ENCODE measurements around the gene COPZ2.
"Not testable (repeated sequence)": the region's sequence is repeated elsewhere in the genome, so short reads cannot be mapped to it uniquely, and the experiment has no call there.

Gene COPZ2

DNA sequence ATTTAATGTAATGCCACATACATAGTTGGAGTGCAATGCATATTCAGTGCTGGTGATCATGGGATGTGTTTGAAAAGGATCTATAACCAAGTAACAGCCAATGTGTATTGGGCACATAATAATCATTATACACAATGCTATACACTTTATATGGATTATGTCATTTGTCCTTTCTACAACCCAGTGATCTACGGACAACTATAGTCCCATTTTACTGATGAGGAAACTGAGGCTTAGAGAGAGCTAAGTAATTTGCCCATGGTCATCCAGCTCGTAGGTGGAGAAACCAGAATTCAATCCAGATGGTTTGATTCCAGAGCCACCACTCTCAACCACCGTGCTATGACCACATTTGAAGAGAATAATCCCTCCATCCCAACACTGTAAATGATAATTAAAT, 27.4 kb downstream of the COPZ2 start:
- DNase-seq: no peak

DNA sequence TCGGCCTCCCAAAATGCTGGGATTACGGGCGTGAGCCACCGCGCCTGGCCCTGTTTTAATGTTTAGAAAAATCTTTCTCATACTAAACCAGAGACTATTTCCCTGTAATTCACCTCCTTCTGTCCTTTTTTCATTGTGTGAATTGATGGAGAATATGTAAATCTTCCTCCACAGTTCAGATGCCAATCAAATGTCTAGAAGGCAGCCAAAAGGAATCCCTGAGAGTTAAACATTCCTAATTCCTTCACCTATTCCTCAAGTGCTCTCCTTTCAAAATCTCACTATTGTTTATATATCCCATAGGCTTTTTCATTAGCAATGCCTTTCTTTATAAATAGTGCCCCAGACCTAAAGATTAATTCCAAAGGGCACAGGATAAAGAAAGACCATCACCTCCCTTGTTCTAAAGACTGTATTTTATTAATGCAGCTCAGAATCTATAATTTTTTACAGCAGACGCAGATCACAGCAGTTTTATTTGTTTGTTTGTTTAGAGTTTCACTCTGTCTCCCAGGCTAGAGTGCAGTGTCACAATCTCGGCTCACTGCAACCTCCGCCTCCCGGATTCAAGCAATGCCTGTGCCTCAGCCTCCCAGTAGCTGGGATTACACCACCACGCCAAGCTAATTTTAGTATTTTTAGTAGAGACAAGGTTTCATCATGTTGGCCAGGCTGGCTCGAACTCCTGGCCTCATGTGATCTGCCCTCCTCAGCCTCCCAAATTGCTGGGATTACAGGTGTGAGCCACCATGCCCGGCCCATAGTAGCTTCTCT, 30.5 kb downstream of the COPZ2 start:
- no peak for DNase-seq

DNA sequence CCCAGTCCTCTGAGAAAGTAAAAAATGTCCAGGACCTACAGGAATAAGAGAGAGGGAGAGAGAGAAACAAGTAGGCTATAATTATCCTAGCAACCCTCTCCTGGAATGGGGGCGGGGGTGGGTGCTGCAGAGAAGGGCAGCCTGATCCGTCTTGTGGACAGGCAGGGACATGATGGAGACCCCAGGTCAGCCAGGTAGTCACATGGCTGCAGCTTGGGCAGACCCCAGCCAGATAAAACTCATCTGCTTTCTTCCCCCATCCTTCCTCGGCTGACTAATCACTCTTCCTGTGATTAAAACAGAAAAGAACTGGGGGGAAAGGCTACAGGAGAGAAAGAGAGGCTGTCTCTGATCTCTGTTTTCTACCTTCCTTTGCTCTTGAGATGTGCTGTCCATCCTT, 32.6 kb downstream of the COPZ2 start:
- no peak for DNase-seq

DNA sequence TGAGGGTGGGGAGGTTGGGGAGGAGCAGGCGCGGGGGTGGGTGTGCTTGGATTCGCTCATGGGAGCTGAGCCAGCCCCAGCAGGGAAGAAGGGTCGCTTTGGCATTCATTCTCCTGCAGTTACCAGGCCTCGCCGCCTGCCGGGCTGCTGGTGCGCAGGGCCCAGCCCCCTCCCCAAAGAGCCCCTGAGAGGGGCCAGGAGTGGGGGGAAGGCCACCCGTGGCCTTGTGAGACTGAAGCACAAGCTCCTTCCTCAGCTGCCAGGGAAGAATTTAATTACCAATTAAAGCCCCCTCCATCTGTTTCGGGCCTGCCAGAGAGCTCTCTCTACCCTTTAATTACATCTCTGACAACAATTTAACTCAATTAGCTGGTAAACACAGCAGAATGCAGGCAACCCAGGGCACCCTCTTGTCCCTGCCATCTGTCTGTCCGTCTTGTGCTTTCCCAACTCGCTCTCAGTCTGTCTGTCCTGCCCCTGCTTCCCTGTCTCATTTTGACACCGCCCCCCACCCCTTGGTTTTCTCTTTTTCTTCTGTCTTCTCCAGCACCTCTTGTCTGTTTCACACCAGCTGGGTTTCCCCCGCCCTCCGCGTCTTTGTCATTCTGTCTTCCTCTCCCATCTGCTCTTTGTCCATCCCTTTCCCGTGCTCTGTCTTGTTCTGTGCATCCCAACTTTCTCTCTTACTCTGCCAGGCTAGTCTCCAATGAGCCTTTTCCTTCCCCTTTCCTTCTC, 34.0 kb downstream of the COPZ2 start:
- DNase-seq: peak in 2 of 51 donors; percentile 17 to 67

DNA sequence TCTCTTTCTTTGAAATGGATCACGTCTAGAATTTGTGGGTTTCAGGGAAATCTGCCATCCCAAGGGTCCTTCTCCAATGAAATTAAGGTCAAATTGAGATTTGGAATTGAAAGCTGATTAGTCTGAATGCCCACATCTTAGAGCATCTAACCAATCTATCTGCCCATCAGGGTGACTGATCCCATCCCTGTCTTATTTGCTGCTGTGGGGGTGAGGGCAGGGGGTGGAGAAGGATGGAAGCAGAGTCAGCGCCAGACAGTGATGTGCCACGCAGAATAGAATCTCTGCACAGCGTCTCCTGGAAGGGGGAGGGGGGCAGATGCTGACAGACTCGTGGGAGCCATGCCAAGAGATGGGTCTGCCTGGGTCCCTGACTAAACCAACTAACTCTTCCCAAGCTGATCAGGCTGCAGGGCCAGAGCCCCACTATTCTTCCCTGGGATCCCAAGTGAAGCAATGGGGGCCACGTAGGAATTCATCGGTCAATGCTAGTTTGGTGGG, 34.6 kb downstream of the COPZ2 start:
- peak in 4 of 51 donors; percentile 10 to 67 (median 34) for DNase-seq

DNA sequence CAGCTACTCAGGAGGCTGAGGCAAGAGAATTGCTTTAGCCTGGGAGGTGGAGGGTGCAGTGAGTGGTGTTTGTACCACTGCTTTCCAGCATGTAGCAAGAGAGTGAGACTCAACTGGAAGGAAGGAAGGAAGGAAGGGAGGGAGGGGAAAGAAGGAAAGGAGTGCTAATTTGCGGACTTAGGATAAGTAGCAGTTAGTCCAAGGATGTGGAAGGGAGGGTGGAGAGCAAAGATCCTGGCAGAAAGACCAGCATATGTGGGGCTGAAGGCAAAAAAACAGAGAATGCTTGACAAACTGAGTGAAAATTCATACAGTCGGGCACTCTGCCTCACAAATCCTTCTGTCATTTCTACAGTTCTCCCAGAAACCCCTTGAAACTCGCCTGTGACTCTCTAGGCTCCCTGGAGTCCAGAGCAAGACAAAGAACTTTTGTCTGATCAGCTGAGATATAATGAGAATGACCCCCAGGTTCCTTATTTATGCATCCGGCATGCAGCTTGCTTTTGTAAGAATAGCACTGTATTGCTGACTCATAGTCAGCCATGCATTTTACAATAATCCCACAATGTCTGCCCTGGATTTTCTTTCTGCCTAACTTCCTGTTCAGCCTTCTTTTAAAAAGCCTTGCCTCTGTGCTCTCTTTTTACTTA, 35.2 kb downstream of the COPZ2 start:
- DNase-seq: peak in 2 of 51 donors; percentile 11 to 62

DNA sequence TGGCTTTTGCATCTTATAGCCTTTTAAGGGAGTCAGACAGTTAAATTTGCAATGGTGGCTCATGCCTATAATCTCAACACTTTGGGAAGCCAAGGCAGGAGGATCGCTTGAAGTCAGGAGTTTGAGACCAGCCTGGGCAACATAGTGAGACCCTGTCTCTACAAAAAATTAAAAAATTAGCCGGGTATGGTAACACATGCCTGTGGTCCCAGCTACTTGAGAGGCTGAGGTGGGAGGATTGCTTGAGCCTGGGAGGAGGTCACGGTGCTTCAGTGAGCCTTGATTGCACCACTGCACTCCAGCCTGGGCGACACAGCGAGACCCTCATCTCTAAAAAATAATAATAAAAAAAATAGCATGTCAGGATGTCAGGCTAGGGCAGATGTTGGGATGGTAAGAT, 35.9 kb downstream of the COPZ2 start:
- DNase-seq: not testable (repeated sequence)

DNA sequence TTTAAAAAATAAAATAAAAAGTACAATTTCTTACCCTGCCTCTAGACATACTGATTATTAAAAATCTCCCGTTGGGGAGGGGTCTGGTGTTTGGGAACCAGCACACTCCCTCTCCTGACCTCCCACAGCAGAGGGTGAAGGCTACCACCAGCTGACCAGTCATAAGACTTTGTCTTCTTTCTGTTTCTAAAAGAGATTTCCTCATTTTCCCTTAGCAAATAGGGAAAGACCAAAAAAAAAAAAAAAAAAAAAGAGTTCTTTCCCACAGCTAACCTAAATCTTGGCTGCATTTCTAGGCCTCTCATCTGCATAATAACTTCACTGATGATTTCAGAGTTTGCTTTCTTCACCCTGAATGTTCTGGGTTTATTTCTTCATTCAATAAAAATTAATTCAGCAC, 36.4 kb downstream of the COPZ2 start:
- no peak for DNase-seq

DNA sequence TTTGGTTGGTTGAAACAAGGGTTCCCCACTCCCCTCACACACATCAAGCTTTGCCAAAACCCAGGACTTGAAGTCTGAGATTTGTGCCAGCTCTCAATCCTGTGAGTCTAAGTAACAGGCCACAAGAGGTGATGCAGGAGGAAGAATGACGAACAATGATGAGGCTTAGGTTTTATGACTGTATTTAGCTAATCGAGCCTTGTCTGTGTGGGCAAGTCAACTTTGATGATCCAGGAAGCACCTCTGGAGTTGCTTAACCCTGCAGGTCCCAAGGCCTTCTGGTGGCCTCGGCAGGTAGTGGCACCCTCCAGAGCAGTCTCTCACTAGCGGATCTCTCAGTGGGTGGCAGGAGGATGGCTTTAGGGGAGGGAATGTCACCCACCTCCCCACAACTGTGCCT, 38.0 kb downstream of the COPZ2 start:
- DNase-seq: no peak

DNA sequence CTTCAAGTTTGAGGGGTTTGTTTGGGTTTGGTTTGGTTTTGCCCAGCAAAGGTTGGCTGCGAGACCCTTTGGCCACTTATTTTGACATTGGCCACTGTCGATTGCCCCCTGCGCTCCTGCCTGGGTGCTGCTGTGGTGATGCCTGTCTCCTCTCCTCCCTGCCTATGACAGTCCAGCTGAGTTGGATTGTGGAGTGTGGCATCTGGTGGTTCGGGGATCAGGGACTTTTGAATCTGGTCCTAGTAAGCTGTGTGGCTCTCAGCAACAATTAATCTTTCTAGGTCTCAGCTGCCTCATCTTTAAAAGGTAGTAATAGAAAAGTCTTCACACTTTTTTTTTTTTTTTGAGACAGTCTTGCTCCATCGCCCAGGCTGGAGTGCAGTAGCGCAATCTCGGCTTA, 39.6 kb downstream of the COPZ2 start:
- DNase-seq: no peak

DNA sequence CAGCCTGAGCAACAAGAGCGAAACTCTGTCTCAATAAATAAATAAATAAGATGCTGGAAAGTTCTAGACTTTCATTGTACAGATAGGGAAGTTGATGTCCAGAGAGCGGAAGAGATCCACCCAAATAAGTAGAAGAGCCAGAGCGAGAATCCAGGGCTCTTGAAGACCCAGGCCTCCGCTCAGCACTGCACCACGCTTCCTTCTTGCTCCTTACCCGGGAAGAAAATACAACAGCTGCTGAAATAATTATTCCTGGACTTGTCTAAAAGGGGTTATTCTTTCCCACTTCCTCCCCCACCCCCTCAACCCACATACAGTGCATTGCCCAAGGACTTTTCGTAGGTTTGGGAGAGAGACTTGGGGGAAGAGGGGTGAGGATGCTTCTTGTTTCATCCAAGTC, 40.0 kb downstream of the COPZ2 start:
- DNase-seq: no peak

DNA sequence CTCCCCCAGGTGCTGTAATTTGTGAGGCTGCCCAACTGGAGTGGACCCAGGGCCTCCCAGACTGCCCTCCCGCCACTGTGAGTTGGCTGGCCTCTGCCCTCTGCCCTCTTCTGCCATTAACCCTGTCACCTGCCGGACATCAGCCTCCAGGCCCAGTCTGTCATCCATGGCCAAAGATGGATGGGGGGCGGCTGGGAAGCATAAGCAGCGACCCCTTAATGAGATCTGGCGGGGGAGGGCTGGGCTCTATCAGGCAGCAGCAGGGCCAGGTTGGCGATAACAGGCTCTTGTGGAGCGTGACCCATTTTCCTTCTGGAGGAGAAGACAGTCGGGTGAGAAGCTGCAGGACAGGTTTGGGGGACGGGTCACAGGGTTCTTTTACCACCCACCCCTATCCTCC, 41.4 kb downstream of the COPZ2 start:
- DNase-seq: no peak

DNA sequence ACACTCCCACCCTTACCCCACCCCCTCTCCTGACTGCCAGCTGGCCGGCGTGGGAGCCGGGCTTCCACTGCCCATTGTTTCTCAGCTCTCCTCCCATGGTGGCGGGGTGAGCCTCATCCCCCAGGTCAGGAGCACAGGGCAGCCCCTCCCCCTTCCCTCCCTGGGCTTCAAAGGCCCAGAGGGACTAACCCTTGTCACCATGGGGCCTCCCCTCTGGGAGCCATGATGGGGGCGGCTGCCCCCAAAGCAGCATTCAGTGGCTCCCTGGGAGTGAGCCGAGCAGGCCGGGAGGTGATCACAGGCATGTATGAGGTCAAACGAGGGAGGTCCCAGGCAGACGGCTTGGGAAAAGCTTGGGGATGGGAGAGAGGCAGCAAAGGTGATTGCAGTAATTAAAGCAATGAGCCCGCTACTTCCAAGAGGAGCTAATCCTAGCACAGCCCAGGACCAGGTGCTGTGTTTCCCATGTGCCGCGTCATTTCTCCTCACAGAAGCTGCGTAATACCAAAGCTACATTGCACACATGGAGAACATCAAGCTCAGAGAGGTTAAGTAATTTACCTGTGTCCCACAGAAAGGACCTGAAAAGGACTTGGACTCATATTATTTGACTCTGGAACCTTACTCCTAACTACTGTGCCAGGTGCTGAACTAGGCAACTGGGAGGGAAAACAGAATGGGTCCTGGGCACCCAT, 42.2 kb downstream of the COPZ2 start:
- no peak for DNase-seq

DNA sequence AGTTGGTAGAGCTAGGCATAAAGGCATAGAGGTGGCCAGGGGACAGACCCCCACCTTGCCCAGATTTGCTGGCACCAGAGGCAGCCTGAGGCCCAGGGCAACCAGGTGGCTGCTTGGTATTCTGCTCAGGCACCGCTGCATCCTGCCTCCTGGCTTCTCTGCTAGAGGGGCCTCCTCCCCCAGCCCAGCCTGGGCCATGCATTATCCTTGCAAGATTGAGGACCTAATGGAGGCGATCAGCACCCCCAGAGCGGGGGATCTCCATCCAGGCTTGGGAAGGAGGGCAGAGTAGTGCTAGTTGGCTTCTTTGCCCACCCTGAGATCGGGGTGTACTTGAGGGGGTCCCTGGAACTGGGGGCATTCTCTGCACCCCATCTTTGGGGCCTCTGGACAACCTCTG, 42.9 kb downstream of the COPZ2 start:
- no peak for DNase-seq

DNA sequence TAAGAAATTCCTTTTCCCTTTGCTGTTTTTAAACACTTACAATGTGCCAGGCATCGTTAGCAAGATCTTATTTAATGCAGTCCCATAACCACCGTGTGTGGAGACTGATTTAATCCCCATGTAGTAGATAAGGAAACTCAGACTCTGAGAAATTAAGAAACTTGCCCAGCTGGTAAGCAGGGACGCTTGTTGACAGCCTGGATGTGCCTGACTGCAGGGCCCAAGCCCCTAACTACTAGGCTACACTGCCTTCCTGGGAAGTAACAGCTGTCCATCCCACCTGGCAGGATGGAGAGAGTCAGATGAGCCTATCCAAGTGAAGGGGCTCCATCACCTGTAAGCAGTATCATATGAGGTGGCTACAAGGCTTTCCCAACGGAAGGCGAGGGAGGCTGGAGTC, 43.6 kb downstream of the COPZ2 start:
- DNase-seq: no peak

DNA sequence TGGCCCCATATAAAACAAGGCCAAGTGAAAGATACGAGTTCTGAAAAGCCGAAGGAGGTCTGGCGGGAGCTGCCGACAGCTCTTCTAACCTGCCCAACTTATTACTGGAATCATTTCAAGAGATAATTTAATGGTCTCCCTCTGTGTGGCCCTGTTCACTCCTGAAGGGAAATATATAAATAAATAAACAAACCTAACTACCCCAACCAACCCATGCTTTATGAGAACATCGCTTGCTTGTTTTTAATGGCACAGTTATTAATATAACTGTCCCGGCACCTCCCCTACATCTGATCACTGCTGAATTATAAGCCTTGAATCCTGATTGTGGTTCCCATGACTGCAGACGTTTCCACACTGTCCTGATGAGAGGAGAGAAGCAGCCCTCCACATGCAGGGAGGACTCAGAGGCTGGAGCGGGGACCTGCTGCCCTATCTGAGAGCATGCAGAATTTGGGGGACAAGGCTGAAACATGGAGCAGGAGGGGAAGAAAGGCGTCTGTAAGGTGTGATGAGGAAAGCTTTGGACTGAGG, 44.5 kb downstream of the COPZ2 start:
- no peak for DNase-seq

DNA sequence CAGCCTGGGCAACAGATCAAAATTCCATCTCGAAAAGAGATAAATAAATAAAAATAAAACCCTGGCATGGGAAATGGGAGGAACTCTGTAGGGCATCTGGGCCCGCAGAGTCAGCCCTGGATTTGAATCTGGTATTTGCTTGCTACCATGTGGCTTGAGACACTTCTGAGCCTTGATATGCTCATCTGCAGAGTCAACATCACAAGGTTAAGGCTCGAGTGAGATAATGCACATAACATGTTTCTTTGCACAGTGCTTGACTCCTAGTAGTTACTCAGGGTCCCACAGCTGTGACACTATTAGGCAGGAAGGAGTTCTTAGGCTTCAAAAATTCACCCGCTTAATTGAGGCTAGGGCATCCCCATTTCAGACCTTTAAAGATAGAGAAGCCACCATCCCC, 45.4 kb downstream of the COPZ2 start:
- DNase-seq: no peak

DNA sequence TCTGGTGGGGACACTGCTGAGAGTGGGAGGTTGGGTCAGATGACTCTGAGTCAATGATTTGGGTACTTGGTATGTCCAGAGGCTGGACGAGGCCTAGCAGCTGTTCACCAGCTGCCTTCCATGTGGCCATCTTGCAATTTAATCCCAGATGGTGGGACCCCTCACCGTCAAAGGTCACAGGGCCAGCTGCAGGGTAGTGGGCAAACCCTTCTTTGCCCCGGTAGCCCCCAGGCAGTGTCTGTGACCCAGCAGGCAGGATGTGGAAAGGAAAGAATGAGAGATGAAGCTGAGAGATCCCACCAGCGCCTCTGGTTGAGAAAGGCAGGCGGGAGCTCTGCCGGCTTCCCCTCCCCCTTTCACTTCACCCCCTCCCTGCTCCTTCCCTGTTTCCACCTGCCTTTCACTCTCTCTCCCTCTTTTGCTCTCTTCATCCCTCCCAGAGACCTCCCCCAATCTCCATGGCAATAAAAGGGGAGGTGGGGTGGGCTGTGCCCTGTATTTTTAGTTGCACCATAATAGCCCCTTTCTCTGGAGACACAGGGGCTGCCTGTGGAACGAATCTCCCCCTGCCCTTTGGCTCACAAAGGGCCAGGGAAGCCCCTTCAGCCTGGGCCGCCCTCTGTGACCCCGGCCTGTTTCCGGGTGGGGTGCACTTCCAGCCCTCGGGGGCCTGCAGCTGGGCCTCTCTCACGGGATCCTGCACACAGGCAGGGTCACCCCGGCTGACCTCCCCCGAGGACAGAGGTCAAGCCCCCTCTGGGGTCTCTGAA, 46.5 kb downstream of the COPZ2 start:
- no peak for DNase-seq

DNA sequence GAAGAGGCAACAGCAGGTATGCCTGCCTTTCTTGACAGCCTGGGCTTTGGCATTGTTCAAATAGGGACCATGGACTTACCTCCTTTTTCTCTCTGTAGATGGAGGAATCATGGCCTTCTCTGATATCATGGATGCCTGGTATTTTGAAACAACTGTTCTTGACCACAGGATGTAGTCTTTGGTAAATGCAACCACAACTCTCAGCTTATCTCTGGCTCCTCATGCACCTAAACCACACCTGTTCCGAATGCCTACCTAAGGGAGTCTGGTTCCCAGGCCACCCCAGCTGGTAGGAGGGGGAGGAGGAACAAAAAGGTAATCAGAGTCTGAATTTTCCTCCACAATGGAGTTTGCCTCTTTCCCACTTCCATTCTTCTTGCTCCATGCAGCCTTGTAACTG, 47.9 kb downstream of the COPZ2 start:
- DNase-seq: no peak

DNA sequence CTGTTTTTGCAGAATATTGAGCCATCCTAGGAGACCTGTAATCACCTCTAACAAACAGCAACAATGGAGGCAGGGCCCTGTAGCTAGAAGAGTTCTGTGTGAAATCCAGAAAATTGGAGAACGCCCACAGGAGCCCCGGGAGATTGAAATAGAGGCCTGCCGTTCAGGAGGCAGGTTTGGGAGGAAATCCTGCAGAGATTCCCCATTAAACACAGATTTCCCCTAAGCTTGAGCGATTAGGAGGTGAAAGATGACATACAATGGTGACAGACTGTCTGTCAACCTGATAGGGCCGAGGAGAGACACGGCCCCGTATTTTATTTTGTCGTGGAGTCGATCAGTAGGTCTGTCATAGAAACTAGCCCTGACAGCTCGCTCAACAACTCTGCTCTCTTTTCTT, 48.4 kb downstream of the COPZ2 start:
- DNase-seq: no peak

DNA sequence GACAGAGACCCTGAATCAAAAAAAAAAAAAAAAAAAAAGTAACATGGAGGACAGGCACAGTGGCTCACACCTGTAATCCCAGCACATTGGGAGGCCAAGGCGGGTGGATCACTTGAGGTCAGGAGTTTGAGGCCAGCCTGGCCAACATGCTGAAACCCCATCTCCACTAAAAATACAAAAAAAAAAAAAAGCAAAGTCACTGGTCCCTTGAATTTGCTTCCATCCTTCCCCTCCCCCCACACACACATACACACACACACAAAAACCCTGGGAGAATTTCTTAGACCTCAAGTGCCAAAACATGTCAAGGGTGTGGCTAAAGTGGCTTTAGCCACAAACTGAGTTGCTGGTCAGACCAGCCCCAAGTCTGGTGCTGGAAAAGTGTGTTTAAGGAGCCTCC, 49.2 kb downstream of the COPZ2 start:
- not testable (repeated sequence) for DNase-seq

All from hypothalamus (tissue), 51 donors.